Brain pericyte (primary cell): Measurements from ENCODE around the gene HAGH.

Source experiments
- DNase-seq: peaks from one replicate; pipeline ENCODE4 v3.0.0-alpha.2; 2012; ENCODE audit warnings: low read depth, low spot score

The HAGH gene

GRCh38 chr16:1831186-1832075, 4.8 kb upstream of the HAGH start:
- DNase-seq, result no peak

DNA sequence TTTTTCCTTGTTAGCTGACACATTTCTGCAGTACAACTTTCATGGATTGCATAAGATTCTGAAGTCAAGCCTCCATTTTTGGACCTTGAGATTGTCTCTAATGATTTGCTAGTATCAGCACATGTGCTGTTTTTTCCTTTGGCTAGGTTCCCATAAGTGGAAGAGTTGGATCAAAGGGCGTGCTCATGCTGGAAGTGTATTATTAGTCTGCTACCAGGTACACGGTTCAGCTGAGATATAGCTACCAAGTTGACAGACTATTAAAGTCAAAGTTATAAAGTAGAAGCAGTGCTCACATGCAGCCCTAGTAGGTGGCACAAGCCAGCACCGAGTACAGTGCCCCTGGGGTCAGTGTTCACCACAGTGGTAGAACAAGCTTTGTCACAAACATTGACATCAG, 3.6 kb upstream of the HAGH start:
- DNase-seq, result no peak

DNA sequence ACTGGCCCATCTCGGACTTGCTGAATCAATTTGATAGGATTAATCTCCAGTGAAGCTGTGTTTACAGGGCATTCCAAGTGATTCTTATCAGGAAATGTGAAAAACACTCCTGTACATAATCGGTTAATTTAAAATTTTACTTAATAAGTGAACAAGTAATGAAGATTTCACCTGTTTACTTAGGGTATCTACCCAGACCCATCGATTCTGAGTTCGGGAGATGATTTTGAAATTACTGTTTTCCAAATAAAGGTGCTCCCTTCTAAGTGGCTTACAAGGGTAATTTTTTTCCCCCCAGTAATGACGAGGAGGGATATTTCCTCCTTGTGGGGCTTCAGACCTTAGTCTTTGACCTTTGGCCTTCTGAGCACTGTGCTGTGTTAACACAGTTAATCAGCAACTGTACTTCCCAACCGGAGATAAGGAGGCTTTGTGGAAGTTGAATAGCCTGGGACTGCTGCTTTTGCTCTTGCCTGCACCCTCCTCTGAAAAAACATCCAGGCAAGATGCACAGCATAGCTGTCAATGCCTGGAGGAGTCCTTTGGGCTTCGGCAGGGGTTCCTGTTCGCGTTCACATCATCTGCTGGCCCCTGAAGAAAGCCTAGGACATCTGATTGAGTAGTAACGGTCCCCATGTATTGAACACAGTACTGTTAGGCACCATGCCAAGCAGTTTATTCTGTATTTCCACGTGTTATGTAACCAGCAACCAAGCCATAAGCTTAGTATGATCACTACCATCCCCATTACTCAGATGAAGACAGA, 2.2 kb upstream of the HAGH start:
- no peak for DNase-seq

DNA sequence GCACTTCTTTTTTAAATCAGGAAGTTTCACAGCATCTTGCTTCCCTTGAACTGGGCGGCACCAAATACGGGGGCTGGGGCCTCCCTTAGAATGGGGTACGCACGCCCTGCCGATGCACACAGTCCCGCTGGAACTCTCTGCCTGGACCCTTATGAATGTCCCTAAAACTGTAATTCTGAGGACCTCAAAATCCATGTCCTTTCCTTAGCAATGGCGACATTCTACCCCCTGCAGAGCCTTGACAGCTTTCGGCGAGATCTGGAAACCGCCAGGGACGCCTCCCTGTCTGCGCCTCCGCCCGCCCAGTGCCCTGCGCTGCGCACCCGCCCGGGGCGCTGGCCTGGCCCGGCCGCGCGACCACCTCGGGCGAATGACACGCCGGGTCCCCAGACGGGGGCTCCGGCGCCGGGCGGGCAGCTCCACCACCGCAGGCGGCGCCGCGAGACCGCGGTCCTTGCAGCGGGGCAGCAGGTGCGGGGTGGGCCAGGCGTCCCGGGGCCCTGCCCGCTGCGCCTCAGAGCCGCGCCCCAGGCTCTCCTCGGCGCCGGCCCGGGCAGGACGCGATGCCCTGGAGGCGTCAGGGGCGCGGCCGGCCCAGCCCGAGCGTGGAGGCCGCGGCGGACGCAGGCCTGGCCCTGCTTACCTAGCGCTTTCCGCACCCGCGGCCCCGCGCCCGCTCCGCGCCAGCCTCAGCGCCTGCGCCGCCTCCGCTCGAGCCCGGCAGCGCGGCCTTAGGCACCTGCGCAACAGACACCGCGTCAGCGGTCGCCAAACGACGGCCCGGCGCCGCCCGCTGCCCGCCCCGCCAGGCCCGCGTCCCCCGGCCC, 548 bp downstream of the HAGH start:
- DNase-seq, result no peak

DNA sequence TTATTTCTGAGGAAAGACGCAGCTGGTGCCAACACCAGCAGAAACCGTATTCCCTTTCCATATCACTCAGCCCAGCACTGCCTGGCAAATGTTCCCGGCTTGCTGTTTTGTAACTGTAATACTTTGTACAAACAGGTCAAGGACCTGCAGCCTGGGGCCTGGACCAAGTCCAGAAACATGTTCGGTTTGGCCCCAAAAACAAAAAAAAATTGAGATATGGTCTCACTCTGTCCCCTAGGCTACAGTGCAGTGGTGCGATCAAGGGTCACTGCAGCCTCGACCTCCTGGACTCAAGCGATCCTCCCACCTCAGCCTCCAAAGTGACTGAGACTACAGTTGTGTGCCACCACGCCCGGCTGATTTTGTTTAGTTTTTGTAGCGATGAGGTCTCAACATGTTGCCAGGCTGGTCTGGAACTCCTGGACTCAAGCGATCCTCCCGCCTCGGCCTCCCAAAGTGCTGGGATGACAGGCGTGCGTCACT, 1.2 kb downstream of the HAGH start:
- no peak for DNase-seq

DNA sequence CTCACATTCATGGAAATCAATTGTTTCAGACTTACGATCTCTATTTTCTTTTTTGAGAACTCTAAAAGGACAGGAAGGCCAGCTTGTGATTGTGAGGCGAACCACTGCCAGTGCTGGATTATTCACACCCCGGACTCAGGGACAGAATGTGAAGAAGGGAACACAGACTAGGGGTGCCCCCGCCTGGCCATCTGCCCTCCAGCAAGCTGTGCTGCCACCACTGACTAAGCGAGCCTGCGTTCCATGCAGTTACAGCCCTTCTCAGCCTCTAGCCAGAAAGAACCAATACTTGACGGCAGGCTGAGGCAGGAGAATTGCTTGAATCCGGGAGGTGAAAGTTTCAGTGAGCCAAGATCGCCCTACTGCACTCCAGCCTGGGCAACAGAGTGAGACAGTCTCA, 2.8 kb downstream of the HAGH start:
- DNase-seq, result no peak

GRCh38 chr16:1822801-1823200, 3.8 kb downstream of the HAGH start:
- no peak for DNase-seq

GRCh38 chr16:1821861-1822611, 4.6 kb downstream of the HAGH start:
- DNase-seq, result no peak

- DNase-seq, result no peak
Measured at GRCh38 chr16:1820946-1821290, 5.7 kb downstream of the HAGH start.

GRCh38 chr16:1820096-1820945, 6.3 kb downstream of the HAGH start:
- no peak for DNase-seq

DNA sequence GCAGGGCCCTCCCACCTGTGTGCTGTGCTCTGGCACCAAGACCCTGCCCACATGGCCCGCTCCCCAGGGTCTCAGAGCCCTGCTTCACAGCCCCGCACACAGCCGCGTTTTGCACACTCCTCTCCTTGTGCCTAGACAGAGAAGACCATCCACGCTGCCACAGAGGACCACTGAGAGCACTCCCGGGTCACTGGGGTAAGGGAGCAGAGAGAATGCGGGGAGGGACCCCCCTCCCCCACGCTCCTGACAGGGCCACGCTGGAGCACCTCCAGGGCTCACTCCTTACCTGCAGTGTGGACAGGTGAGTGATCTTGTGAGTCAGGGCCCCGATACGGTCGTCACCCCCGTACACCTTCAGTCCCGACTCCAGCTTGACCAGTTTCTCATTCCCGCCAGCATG, 7.0 kb downstream of the HAGH start:
- DNase-seq, result no peak

DNA sequence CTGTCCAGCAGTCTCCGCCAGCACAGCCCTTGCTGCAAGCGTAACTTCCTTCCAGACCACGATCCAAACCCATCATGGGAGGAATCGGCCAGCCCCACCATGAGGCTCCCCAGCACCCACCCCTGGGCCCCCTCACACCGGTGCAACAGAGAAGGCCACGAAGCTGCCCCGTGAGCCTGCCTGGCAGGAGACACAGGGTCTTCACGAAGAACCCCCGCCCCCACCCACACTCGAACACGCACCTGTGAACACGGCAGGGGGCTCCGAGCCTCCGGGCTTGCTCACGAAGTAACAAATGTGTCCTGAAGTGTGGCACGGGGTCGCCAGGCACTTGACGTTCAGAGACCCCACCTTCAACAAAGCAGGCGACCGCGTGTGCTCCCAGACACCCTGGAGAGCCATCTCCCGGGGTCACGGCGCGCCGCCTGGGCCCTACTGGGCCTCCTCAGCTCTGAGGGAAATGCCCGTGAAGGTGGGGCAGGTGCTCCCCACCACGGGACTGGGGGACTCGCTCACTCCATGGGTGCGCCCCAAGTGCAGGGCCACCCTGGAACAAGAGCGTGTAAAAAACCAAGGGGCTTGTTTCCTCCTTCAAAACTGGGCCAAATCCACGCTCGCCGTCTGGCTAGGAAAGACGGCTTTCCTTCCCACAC, 7.6 kb downstream of the HAGH start:
- DNase-seq, result no peak

DNA sequence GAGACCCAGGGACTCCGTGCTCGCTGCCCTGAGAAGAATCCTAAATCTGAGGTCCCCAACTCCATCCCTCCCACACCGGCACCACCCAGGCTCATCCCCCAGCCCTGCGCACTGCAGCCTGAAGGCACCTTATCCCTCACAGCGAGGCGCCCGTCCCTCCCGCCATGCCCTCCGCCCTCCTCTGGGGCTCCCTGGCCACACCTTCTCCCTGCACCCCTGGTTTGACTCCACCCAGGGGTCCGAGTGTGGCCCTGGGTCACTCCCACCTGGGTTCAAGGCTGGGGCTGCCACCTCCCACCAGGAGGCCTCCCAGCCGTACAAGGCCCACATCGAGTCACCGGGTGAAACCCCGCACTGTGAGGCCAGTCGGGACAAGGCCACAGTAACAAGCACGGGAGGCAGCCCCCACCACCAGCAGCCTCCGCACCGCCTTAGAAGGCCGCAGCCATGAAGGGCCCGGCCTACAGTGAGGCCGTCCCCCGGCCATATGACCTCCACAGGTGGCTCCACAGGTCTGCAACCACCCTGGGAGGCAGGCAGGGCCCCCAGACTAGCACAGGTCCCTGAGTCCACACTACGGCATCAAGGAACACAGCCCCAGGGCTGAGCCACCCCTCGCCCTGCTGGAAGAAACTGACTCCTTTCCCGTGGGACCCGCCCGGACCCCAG, 8.3 kb downstream of the HAGH start:
- DNase-seq, result no peak

- no peak for DNase-seq
Measured at GRCh38 chr16:1817716-1818115, 8.9 kb downstream of the HAGH start.

DNA sequence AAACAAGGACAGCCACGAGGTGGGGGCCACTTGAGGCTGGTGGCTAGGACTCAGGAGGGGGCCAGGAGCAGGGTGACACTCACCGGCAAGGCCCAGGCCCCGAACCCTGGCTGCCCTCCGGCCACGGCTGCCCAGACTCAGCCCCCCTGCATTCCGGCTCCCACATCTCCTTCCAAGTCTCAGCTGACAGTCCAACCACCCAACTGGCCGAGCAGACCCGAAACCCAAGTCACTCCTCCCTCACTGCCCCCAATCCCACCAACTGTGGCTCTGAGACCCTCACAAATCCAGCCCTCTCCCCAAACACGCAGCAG, 9.4 kb downstream of the HAGH start:
- DNase-seq, result no peak

GRCh38 chr16:1816396-1817275, 10.0 kb downstream of the HAGH start:
- no peak for DNase-seq

DNA sequence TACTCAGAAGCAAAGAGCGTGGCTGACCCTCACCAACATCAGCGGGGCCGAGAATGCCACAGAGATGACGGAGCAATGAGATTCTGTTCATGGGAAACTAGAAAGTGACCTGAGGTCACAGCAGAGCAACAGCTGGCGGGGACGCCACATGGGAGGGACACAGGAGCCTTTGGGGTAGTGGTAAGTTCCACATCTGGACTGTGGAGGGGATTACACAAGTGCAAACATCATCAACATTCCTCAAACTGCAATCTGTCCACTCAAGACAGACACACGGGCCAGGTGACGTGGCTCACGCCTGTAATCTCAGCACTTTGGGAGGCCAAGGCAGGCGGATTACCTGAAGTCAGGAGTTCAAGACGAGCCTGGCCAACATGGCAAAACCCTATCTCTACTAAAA, 11.2 kb downstream of the HAGH start:
- DNase-seq, result no peak

DNA sequence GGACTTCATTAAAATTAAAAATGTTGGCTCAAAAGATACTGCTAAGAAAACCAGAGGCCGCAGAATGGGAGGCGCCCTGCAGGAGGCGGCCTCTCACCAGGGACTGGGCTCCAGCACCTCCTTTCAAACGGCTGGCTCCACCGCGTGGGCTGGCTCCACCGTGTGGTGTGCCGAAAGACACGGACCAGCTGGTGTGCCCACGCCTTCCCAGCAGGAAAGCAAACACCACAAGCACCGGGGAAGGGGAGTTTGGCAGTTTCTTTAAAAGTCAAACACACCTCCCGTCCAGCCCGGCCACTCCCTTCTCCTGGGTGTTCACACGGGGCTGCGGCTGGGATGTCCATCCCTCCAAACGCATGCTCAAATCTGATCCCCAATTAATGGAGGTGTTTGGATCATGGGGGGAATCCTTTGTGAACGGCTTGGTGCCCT, 13.9 kb downstream of the HAGH start:
- no peak for DNase-seq
